Cardiac muscle cell (in vitro differentiated cells and primary cell): ENCODE data around the gene TNFRSF19. TPM values are rescaled to one million over a fixed set of nuclear protein-coding genes. Genes with fewer than 3 reads are reported as not detected.

ENCODE experiments used
- DNase-seq, 2 donors: peaks; one replicate each; pipeline versions ENCODE4 v3.0.0 to v3.0.0-alpha.2; 2010 to 2017; ENCODE audit warnings: low read depth in 1 of 2, low spot score in 1 of 2
- H3K27ac ChIP-seq: fragments of 200-600 bp; sonication (generic); 2 replicates; pipeline ENCODE4 v1.5.1; 2016
- H3K27me3 ChIP-seq: fragments of 200-600 bp; sonication (generic); 2 replicates; pipeline ENCODE4 v1.6.0; 2016; ENCODE audit warnings: control low read depth
- H3K36me3 ChIP-seq: fragments of 200-600 bp; sonication (generic); 2 replicates; pipeline ENCODE4 v1.5.1; 2016; ENCODE audit warnings: control low read depth
- H3K4me1 ChIP-seq: fragments of 200-600 bp; sonication (generic); 2 replicates; pipeline ENCODE4 v1.8.1; 2017; ENCODE audit warnings: low read depth, mild to moderate bottlenecking, mixed run types
- H3K4me3 ChIP-seq: fragments of 200-600 bp; sonication (generic); 2 replicates; pipeline ENCODE4 v1.5.1; 2016; ENCODE audit warnings: mild to moderate bottlenecking
- H3K9me3 ChIP-seq: fragments of 200-600 bp; sonication (generic); 2 replicates; pipeline ENCODE4 v1.5.1; 2017; ENCODE audit warnings: low read depth, mild to moderate bottlenecking, control low read depth
- CTCF ChIP-seq: IDR thresholded peaks from 2 replicates; pipeline ENCODE4 v1.5.1; 2012; ENCODE audit warnings: low read depth, mild to moderate bottlenecking, low read length
- polyA plus RNA-seq: library from polyadenylated mRNA; unstranded; fragments of >200 nt; fragmentation: Nextera tagmentation; extraction: Ambion mirVana; gene quantifications from 2 replicates; pipeline ENCODE4 v1.2.1, GENCODE V29; 2016
- total RNA-seq: library from RNA; depleted of rRNA; stranded (reverse); fragments of >200 nt; gene quantifications from 2 replicates; pipeline ENCODE4 v1.2.3, GENCODE V29; 2016

The TNFRSF19 gene
- total and polyA plus RNA-seq, 2 experiments from 2014 or later = 91.3 to 139 TPM

- no peak for TF ChIP-seq CTCF
- H3K36me3 ChIP-seq = peaks cover 28% of the 10 kb centered on the region
- H3K27ac ChIP-seq = peak overlapping the region; percentile 6
- no peak overlapping the region for H3K4me3 ChIP-seq
- H3K4me1 ChIP-seq = peaks cover 20% of the 10 kb centered on the region
- H3K27me3 ChIP-seq = no peaks in the 10 kb centered on the region
- peak in 1 of 2 donors; percentile 80 for DNase-seq
- no peaks in the 10 kb centered on the region for H3K9me3 ChIP-seq
Observed at GRCh38 chr13:23628765-23629565, 58.8 kb downstream of the TNFRSF19 start.

DNA sequence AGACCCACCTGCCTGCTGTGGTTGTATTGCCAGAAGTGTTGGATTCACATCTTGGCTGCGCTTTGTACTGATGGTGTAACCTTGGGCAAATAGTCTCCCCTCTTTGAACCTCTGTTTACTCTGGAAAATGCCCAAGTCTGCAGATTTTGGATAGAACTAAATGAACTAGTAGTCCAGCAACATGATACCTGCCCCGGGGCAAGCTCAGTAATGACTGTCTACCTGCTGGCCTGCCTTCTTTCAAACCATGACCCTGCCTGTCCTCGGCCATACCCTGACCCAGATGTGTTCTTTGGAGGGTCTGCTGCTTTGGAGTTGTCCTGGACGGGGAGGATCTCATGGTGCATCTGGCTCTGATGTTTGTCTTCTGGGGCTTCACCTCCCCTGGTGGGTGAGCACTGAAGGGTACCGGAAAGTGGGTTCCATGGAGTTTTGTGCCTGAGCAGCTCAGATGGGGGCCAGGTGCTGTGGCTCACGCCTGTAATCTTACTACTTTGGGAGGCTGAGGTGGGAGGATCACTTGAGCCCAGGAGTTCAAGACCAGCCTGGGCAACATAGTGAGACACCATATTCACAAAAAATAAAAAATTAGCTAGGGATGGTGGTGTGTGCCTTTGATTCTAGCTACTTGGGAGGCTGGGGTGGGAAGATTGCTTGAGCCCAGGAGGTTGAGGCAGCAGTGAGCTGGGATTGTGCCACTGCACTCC, 59.5 kb downstream of the TNFRSF19 start:
- Histone ChIP-seq H3K4me1 (peaks cover 20% of the 10 kb centered on the region), H3K27ac (peak overlapping the region; percentile 6), H3K9me3 (no peaks in the 10 kb centered on the region), H3K4me3 (no peak overlapping the region), H3K36me3 (peaks cover 30% of the 10 kb centered on the region), H3K27me3 (no peaks in the 10 kb centered on the region)
- TF ChIP-seq CTCF = no peak
- no peak for DNase-seq

GRCh38 chr13:23630349-23631093, 60.3 kb downstream of the TNFRSF19 start:
- Histone ChIP-seq H3K27ac (peak overlapping the region; percentile 49), H3K9me3 (no peaks in the 10 kb centered on the region), H3K27me3 (no peaks in the 10 kb centered on the region), H3K4me3 (no peak overlapping the region), H3K36me3 (peaks cover 30% of the 10 kb centered on the region), H3K4me1 (peaks cover 20% of the 10 kb centered on the region)
- TF ChIP-seq CTCF = no peak
- no peak for DNase-seq

GRCh38 chr13:23631311-23632047, 61.3 kb downstream of the TNFRSF19 start:
- H3K27me3 ChIP-seq = no peaks in the 10 kb centered on the region
- H3K27ac ChIP-seq = peak overlapping the region; percentile 22
- peaks cover 24% of the 10 kb centered on the region for H3K36me3 ChIP-seq
- no peak for DNase-seq
- no peak overlapping the region for H3K4me3 ChIP-seq
- H3K9me3 ChIP-seq = no peaks in the 10 kb centered on the region
- H3K4me1 ChIP-seq = peaks cover 26% of the 10 kb centered on the region
- TF ChIP-seq CTCF = no peak

GRCh38 chr13:23632048-23632582, 61.9 kb downstream of the TNFRSF19 start:
- Histone ChIP-seq H3K4me3 (no peak overlapping the region), H3K27ac (peak overlapping the region; percentile 22)

More at GRCh38 chr13:23632048-23632582, 61.9 kb downstream of the TNFRSF19 start:
- Histone ChIP-seq H3K36me3 (peaks cover 20% of the 10 kb centered on the region), H3K4me1 (peaks cover 26% of the 10 kb centered on the region), H3K9me3 (no peaks in the 10 kb centered on the region), H3K27me3 (no peaks in the 10 kb centered on the region)
- no peak for DNase-seq
- TF ChIP-seq CTCF = no peak
